NCI-H526 (cell line): ENCODE data around the gene CD37.
"Not testable (repeated sequence)": the region's sequence is repeated elsewhere in the genome, so short reads cannot be mapped to it uniquely, and the experiment has no call there.

ENCODE experiments used
- DNase-seq, 2 experiments: peaks; one replicate each; lab custom pipeline; 2025; lab: John Stamatoyannopoulos, UW

The CD37 gene, protein sequence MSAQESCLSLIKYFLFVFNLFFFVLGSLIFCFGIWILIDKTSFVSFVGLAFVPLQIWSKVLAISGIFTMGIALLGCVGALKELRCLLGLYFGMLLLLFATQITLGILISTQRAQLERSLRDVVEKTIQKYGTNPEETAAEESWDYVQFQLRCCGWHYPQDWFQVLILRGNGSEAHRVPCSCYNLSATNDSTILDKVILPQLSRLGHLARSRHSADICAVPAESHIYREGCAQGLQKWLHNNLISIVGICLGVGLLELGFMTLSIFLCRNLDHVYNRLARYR

GRCh38 chr19:49335071-49335783 is at the start of gene CD37:
CD37 (plus strand) TSS chr19:49335406; CDS start chr19:49335541, 135 bp downstream.
- DNase-seq: no peak

- DNase-seq: no peak
Observed at GRCh38 chr19:49287141-49287770, 48.0 kb upstream of the CD37 start.

DNA sequence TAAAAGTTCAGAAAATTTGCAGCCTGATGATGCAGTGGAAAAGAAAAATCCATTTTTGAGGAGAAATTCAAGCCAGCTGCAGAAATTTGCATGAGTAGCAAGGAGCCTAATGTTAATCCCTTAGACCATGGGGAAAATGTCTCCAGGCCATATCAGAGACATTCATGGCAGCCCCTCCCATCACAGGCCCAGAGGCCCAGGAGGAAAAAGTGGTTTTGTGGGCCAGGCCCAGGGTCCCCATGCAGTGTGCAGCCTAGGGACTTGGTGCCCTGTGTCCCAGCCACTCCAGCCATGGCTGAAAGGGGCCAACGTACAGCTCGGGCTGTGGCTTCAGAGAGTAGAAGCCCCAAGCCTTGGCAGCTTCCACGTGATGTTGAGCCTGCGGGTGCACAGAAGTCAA is 47.0 kb upstream of the CD37 start:
- DNase-seq: not testable (repeated sequence)

GRCh38 chr19:49289286-49289685 is 45.9 kb upstream of the CD37 start:
- DNase-seq: not testable (repeated sequence)

DNA sequence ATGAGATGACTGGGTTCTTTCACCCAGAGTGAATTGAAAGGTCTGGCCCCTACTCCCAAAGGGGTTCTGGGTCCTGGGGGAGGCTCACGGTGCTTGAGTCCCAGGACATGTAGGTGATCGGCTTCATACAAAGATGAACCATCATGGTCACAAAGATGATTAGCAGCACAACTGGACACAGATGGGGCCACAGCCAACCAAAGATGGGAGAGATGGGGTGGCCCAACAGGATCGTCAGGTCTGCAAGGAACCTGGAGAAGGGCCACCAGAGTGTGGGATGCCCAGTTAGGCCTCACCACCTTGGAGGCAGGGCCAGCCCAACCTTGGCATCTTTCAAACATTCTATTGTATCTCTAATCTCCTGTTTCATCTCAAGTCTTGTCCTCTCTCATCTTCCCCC is 44.7 kb upstream of the CD37 start:
- DNase-seq: no peak

- no peak for DNase-seq
Observed at GRCh38 chr19:49294401-49294800, 40.8 kb upstream of the CD37 start.

DNA sequence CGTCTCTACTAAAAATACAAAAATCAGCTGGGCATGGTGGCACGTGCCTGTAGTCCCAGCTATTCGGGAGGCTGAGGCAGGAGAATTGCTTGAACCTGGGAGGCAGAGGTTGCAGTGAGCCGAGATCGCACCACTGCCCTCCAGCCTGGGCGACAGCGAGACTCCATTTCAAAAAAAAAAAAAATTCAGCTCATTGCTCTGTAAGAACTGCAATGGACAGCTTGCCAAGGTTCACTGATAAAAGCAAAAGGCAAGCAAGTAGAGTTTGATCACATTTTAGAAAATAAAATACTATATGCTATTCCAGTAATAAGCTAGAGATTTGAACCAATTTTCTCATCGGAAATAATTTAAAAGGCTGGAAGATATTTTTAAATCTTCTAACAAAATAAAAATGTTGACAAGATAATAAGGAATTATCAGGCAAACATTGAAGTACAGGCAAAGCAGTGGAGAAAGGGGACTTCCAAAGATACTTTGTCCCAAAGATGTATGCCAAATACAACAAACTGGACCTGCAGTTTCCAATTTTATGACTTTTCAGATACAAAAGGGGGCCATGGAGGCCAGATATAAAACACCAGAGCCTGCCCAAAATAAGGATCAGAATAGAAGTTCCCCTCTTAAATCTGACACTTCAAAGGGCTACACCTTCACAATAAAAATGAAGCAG is 39.9 kb upstream of the CD37 start:
- DNase-seq: no peak

DNA sequence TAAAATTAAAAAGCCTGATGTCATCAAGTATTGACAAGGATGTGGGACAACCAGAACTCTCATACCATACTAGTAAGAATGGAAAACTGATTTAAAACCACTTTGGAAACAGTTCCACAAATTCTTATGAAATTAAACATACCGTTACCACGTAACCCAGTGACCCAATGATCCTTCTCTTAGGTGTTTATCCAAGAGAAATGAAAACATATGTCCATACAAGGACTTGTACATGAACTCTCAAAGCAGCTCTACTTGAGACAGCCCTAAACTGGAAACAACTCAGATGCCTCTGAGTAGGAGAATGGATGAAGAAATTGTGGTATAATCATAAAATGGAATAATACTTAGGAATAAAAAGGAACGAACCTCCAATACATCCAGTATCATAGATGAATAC is 37.8 kb upstream of the CD37 start:
- no peak for DNase-seq

DNA sequence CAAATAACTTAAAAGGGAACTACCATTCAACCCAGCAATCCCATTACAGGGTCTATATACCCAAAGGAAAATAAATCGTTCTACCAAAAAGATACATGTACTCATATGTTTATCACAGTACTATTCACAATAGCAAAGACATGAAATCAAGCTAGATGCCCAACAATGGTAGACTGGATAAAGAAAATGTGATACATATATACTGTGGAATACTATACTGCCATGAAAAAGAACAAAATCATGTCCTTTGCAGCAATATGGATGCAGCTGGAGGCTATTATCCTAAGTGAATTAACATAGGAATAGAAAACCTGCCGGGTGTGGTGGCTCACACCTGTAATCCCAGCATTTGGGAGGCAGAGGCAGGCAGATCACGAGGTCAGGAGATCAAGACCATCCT is 36.6 kb upstream of the CD37 start:
- DNase-seq: not testable (repeated sequence)

GRCh38 chr19:49301165-49301865 is 33.9 kb upstream of the CD37 start:
- DNase-seq: peak in 1 of 2 experiments; percentile 77

DNA sequence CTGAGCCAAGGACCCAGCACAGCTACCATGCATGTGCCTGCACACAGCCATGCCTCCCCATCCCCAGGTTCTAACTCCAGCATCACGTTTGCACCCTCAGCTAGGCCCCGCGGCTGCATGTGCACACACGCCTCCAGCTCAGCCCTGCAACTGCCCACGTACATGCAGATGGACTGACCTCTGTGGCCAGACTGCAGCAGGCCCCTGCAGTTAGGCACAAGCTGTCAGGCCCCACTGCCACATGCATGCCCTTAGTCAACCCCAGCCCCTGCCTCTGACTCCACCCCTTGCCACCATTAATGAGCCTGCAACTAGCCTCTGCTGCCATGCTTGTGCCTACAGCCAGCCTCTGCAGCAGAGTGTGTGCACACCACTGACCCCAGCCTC is 33.3 kb upstream of the CD37 start:
- DNase-seq: no peak

- peak in 1 of 2 experiments; percentile 24 for DNase-seq
Observed at GRCh38 chr19:49306734-49307133, 28.5 kb upstream of the CD37 start.

- DNase-seq: no peak
Observed at GRCh38 chr19:49309087-49309486, 26.1 kb upstream of the CD37 start.

GRCh38 chr19:49315111-49315510 is 20.1 kb upstream of the CD37 start:
- DNase-seq: no peak

- DNase-seq: no peak
Observed at GRCh38 chr19:49316284-49316683, 18.9 kb upstream of the CD37 start.

GRCh38 chr19:49318296-49318695 is 16.9 kb upstream of the CD37 start:
- no peak for DNase-seq

- no peak for DNase-seq
Observed at GRCh38 chr19:49324801-49325576, 10.2 kb upstream of the CD37 start, which contains the start of gene SLC6A16. SLC6A16 (minus strand) TSS chr19:49325191; CDS start chr19:49311347, 13,844 bp downstream.

DNA sequence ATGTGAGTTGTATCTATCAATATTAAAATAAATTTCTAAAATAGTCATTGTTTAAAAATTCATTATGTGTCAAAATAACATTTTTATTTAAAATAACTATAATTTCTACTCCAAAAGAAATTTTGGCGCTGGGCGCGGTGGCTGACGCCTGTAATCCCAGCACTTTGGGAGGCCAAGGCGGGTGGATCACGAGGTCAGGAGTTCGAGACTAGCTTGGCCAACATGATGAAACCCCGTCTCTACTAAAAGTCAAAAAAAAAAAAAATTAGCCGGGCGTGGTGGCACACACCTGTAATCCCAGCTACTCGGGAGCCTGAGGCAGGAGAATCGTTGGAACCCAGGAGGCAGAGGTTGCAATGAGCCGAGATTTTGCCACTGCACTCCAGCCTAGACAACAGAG is 9.4 kb upstream of the CD37 start:
- DNase-seq: not testable (repeated sequence)

DNA sequence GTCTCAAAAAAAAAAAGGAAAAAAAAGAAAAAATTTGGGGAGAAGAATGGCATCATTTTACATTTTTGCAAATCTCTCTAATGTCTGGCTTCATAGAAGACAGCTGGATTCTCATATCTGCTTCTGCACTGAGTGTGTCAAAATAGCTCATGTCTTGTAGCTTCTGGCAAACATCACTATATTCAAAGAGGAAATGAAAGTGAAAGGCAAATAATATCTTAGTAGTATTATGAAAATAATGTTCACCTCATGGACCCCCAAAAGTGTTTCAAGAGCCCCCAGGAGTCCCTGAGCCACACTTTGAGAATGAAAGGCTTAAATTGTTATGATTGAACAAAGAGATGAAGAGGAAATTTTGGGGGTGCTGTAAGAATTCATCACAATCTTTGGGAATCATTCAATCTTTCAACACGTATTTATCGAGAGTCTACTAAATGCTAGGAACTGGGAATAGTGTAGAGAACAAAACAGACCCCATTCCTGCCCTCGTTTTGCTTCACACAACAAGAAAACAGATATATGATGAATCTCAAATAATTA is 9.0 kb upstream of the CD37 start:
- no peak for DNase-seq

GRCh38 chr19:49327878-49328544 is 7.2 kb upstream of the CD37 start:
- DNase-seq: peak in 1 of 2 experiments; percentile 11
